Psoas muscle (tissue), 8 donors: Measurements from ENCODE around the gene CDHR2. TPM values are rescaled to one million over a fixed set of nuclear protein-coding genes. Genes with fewer than 3 reads are reported as not detected.

Source experiments
- ATAC-seq, 4 donors: fragments of 200-7000 bp; cut with Tn5 transposase; one replicate each; pipeline ENCODE4 v1.9.1; 2020; ENCODE audit warnings: moderate library complexity in 3 of 4, mild to moderate bottlenecking in 2 of 4
- DNase-seq, 2 donors: peaks; one replicate each; pipeline ENCODE4 v3.0.0-alpha.2; 2020
- H3K27ac ChIP-seq: fragments of 200-600 bp; one replicate; pipeline ENCODE4 v1.8.0; 2022
- H3K27me3 ChIP-seq, 3 donors: fragments of 200-600 bp in 1 of 3; one replicate each; pipeline versions ENCODE4 v1.6.1 to v1.8.0; 2013 to 2022; ENCODE audit warnings: low read length in 2 of 3, mild to moderate bottlenecking in 2 of 3, moderate library complexity in 1 of 3; ENCODE audit not compliant: insufficient read depth in 3 of 3
- H3K36me3 ChIP-seq, 2 donors: fragments of 200-600 bp in 1 of 2; one replicate each; pipeline versions ENCODE4 v1.6.1 to v1.8.0; 2013 to 2022; ENCODE audit warnings: low read depth in 1 of 2, mild to moderate bottlenecking in 1 of 2, moderate library complexity in 1 of 2; ENCODE audit not compliant: insufficient read depth in 1 of 2
- H3K4me1 ChIP-seq: fragments of 200-600 bp; one replicate; pipeline ENCODE4 v1.8.0; 2022
- H3K4me3 ChIP-seq: fragments of 200-600 bp; one replicate; pipeline ENCODE4 v1.8.0; 2022; ENCODE audit warnings: mild to moderate bottlenecking
- H3K9me3 ChIP-seq: fragments of 200-600 bp; one replicate; pipeline ENCODE4 v1.8.0; 2022
- CTCF ChIP-seq: fragments of 200-600 bp; IDR thresholded peaks from one replicate; pipeline ENCODE4 v1.8.0; 2022; ENCODE audit warnings: antibody characterized with exemption
- WGBS, 3 donors: extraction: QIAGEN DNeasy Blood & Tissue Kit; methylation state at CpG; one replicate each; pipeline versions ENCODE4 v1.1.6 to v1.1.7; 2013; 5-methylcytosine and 5-hydroxymethylcytosine counted together
- intact Hi-C, 2 donors: fragments of 100-400 bp; cut with DNase I; formaldehyde crosslinking; loops; one replicate each; pipeline versions ENCODE4 v1.11.0 to v1.14.2; 2022
- polyA plus RNA-seq, 3 donors: library from polyadenylated mRNA; stranded (reverse); fragments of 200-250 nt; gene quantifications; one replicate each; pipeline ENCODE4 v1.2.3, GENCODE V29; 2013
- total RNA-seq, 4 donors: library from RNA; stranded (reverse); fragmentation: NEBNext Ultra II Directional in 2 of 4; extraction: Animal tissue kit (Norgen Biotek cat#: 25700) in 2 of 4; gene quantifications; one replicate each; pipeline versions ENCODE4 v1.2.1 to v1.2.4, GENCODE V29; 2021 to 2023
- donor health status: healthy with polysubstance abuse.
- donor health status: DM: no; HTN: no; CAD: no; lungs with moderate emphysema.
- donor health status: Bipolar disorder and iron deficiency.
- donor health status: healthy.
- donor health status: DM: yes; HTN: yes; CAD: no.
- donor health status: DM: no; HTN: no; CAD: no.
- donor health status: DM: no; HTN: no; CAD: no.
- donor health status: DM: yes; HTN: yes; CAD: no.

The CDHR2 gene
- total and polyA plus RNA-seq, 7 donors, result 0.03 to 0.30 (median 0.14) TPM; not detected in 3

GRCh38 chr5:176620333-176620981, 71.3 kb downstream of the CDHR2 start:
- ATAC-seq (peak; percentile 16 to 41 (median 32)), DNase-seq (peak; percentile 41 to 62)
- peaks cover 24% of the 10 kb centered on the region for H3K4me1 ChIP-seq
- peaks cover 0 to 49% (median 14%) of the 10 kb centered on the region in 3 donors for H3K27me3 ChIP-seq
- H3K27ac ChIP-seq, result no peak overlapping the region
- no peak overlapping the region for H3K4me3 ChIP-seq
- H3K9me3 ChIP-seq, result no peaks in the 10 kb centered on the region
- intact Hi-C loops, result no loop called here
- TF ChIP-seq CTCF, result no peak
- no peaks in the 10 kb centered on the region for H3K36me3 ChIP-seq
- WGBS, 3 donors, result 4 to 10% (median 8%) methylated on average over 32 of the region's 32 CpGs

GRCh38 chr5:176621661-176622079, 72.5 kb downstream of the CDHR2 start:
- Histone ChIP-seq H3K4me3 (no peak overlapping the region), H3K36me3 (no peaks in the 10 kb centered on the region), H3K9me3 (no peaks in the 10 kb centered on the region), H3K4me1 (peaks cover 24% of the 10 kb centered on the region), H3K27me3 (peaks cover 0 to 42% (median 14%) of the 10 kb centered on the region in 3 donors), H3K27ac (peak overlapping the region; percentile 16)
- ATAC-seq (peak; percentile 72 to 85 (median 82)), DNase-seq (peak; percentile 36 to 70)
- WGBS, 3 donors, result 31 to 44% (median 36%) methylated on average over 13 of the region's 13 CpGs
- TF ChIP-seq CTCF, result no peak
- intact Hi-C loops, result no loop called here

GRCh38 chr5:176624142-176624541, 75.0 kb downstream of the CDHR2 start:
- DNase-seq (no peak), ATAC-seq (no peak)
- Histone ChIP-seq H3K36me3 (no peaks in the 10 kb centered on the region), H3K27ac (no peak overlapping the region), H3K4me3 (no peak overlapping the region), H3K4me1 (peaks cover 24% of the 10 kb centered on the region), H3K27me3 (peaks cover 0 to 32% (median 16%) of the 10 kb centered on the region in 3 donors), H3K9me3 (no peaks in the 10 kb centered on the region)
- no peak for TF ChIP-seq CTCF
- intact Hi-C loops, result no loop called here
- 63 to 72% (median 68%) methylated on average over 4 of the region's 4 CpGs for WGBS, 3 donors

GRCh38 chr5:176624938-176625337, 75.8 kb downstream of the CDHR2 start:
- H3K4me3 ChIP-seq, result no peak overlapping the region
- H3K27ac ChIP-seq, result no peak overlapping the region
- DNase-seq (no peak), ATAC-seq (no peak)
- H3K27me3 ChIP-seq, result peaks cover 0 to 32% (median 14%) of the 10 kb centered on the region in 3 donors
- no peak for TF ChIP-seq CTCF
- intact Hi-C loops, result no loop called here
- peaks cover 23% of the 10 kb centered on the region for H3K4me1 ChIP-seq
- no peaks in the 10 kb centered on the region for H3K9me3 ChIP-seq
- 61 to 74% (median 63%) methylated on average over 9 of the region's 9 CpGs for WGBS, 3 donors
- H3K36me3 ChIP-seq, result no peaks in the 10 kb centered on the region

- Histone ChIP-seq H3K9me3 (no peaks in the 10 kb centered on the region), H3K4me1 (peaks cover 20% of the 10 kb centered on the region), H3K36me3 (no peaks in the 10 kb centered on the region), H3K27ac (no peak overlapping the region), H3K27me3 (peaks cover 0 to 30% (median 10%) of the 10 kb centered on the region in 3 donors), H3K4me3 (no peak overlapping the region)
- ATAC-seq (no peak), DNase-seq (no peak)
- no peak for TF ChIP-seq CTCF
- intact Hi-C loops, result no loop called here
- WGBS, 3 donors, result 71 to 97% (median 83%) methylated on average over 2 of the region's 2 CpGs
Measured at GRCh38 chr5:176625512-176625911, 76.4 kb downstream of the CDHR2 start.
